AG08395 (cell line): ENCODE results near the gene SLC5A4.
A peak's percentile ranks its signal among the peaks of the same experiment; 100 is the strongest.
"Not testable (repeated sequence)": the region's sequence is repeated elsewhere in the genome, so short reads cannot be mapped to it uniquely, and the experiment has no call there.

Source experiments
- DNase-seq: peaks from one replicate; pipeline ENCODE4 v3.0.0; 2012; ENCODE audit warnings: mixed read lengths, low spot score

The SLC5A4 gene

DNA sequence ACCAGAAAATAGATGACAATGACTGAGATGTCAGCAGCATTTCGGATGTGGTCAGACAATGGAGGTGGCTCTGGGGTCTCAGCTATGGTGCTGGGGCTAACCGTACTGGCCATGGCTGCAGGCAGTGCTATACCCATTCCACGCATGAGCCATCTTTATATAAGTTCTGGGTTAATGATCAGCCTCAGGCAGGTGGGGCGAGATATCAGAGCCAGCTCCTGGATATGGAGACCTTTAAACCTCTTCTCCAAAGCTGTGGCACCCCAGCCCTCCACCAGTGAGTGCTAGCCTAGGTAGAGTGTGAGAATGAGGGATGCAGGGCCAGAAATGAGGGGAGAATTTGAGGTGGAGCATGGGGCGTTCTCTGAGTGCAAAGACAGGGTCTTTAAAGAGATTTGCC, at the start of gene SLC5A4:
Gene SLC5A4, minus strand, starts transcription at position 131 of the 400 bp plus-strand sequence. Its CDS starts 18 bp downstream, at position 113.
- no peak for DNase-seq

DNA sequence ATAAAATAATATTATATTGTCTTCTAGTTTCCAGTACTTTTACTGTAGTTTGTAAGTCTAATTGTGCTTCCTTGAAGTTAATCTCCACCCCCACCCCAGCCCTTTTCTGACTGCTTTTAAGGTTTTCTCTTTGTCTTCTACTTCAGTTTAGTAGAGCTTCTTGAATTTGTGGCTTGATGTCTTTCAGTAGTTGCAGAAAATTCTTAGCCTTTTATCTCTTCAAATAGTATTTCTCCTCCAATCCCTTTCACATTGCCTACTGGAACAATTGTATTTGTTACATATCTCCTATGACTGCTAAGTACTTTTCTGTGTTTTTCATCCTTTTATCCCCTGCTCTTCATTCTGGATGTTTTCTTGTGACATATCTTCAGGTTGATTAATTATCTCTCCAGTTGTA, 38.8 kb upstream of the SLC5A4 start:
- DNase-seq = not testable (repeated sequence)

DNA sequence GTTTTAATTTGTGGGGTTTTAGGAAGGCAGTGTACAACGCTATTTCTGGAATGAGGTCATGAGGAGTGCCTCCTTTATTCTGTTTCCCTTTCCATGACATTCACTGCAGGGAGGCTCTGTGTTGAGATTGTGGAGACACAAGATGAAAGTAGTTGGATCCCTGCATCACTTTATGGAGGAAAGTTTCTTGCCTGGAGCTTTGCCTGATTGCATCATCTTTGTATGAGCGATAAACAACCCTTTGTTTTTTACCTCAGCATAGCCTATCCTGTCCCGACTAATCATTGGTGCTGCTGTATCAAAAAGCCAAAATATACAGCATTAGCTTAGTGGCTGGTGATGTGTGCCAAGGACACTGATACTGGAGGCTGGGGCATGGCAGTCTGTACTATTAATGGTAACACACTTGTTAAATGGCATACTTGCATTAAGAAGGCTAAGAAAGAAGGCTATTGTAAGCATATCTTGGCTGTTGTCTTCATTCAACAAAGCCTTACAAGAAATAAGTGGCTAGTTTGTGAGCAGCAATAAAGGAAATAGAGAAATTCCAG, 31.2 kb upstream of the SLC5A4 start:
- DNase-seq = no peak

DNA sequence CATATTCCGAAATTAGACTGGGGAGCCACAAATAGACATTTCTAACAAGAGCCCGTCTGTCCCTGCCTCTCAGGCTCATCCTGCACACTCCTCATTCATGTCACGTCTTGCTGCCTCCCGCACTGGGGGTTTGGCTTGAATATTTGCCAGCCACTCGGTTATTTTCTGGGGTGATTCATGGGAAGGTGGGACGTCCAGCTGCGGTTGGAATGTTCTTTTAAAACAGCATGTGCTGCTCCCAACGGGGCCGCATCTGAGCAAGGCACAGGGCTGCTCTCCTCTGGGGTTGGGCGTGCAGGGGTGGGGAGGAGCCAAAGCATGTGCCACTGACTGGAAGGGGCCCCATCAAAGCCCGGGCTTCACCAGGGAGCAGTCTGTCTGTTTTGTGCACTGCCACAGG, 25.9 kb upstream of the SLC5A4 start:
- DNase-seq = peak; percentile 3

DNA sequence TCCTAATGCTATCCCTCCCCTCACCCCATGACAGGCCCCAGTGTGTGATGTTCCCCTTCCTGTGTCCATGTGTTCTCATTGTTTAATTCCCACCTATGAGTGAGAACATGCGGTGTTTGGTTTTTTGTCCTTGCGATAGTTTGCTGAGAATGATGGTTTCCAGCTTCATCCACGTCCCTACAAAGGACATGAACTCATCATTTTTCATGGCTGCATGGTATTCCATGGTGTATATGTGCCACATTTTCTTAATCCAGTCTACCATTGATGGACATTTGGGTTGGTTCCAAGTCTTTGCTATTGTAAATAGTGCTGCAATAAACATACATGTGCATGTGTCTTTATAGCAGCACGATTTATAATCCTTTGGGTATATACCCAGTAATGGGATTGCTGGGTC, 20.2 kb upstream of the SLC5A4 start:
- not testable (repeated sequence) for DNase-seq

DNA sequence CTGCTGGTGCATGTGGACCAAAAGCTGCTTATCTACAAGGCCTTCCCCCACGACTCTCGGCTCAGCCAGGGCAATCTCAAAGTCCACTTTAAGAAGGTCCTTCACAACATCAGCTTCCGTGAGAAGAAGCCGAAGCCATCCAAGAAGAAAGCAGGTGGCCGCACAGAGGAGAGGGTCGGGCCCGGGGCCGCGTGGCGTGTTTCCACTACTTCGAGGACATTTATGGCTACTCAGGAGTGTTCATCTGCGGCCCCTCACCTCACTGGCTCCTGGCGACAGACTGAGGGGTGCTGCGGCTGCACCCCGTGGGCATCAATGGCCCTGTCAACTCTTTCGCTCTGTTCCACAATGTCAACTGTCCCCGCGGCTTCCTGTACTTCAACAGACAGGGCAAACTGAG, 16.2 kb upstream of the SLC5A4 start:
- no peak for DNase-seq

DNA sequence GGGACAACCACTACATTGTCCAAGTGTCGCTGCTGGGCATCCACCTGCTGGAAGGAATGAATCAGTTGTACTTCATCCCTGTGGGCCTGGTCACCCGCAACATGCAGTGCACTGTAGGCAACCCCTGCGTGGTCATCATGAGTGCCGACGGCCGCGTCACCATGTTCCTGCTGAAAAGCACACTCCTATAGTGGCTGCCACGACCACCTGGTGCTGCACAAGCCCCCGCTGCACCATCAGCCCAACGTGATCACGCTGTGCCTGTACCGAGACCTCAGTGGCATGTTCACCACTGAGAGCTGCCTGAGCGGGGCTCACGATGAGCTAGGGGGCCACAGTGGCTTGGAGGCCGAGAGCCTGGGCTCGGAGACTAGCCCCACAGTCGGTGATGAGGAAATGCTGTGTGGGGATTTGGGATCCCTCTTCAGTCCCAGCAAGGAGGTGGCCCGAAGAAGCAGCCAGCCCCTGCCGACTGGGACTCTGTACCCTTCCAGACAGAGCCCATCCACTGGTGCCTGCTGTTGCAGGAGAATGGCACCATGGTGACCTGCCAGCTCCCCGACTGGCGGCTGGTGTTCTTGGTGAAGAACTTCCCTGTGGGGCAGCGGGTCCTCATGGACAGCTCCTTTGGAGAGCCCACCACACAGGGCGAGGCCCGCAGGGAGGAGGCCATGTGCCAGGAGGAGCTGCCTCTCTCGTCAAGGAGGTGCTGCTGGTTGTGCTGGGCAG, 15.7 kb upstream of the SLC5A4 start:
- no peak for DNase-seq

DNA sequence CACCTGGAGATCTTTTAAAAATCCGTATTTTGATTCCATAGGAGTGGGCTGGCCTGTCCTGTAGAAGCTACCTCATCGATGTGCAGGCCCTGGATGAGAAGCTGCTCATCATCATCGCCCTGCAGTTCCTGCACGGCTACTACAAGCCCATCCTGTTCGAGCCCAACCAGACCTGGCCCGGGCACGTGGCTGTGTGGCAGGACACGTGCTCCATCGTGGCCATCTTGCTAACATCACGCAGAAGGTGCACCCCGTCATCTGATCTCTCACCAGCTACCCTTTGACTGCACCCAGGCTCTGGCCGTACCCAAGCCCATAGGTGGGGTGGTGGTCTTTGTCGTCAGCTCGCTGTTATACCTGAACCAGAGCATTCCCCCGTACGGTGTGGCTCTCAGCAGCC, 14.2 kb upstream of the SLC5A4 start:
- no peak for DNase-seq

DNA sequence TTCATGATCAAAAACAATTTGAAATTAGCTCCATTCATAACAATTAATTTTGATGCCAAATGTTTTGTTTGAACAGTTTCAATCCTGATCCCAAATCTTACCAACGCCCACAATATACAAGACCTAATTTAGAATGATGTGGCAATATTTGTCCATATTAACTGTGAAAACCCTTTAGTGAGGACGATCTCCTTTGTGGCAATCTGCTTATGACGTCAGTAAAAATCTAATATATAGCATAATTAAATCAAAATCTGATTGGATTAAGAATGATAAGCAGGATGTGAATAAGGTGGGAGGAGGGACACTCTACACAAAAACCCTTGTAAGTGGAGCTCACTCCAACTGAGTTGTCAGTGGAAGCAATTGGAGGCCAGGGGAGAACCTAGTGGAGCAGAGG, 11.9 kb upstream of the SLC5A4 start:
- DNase-seq = no peak

DNA sequence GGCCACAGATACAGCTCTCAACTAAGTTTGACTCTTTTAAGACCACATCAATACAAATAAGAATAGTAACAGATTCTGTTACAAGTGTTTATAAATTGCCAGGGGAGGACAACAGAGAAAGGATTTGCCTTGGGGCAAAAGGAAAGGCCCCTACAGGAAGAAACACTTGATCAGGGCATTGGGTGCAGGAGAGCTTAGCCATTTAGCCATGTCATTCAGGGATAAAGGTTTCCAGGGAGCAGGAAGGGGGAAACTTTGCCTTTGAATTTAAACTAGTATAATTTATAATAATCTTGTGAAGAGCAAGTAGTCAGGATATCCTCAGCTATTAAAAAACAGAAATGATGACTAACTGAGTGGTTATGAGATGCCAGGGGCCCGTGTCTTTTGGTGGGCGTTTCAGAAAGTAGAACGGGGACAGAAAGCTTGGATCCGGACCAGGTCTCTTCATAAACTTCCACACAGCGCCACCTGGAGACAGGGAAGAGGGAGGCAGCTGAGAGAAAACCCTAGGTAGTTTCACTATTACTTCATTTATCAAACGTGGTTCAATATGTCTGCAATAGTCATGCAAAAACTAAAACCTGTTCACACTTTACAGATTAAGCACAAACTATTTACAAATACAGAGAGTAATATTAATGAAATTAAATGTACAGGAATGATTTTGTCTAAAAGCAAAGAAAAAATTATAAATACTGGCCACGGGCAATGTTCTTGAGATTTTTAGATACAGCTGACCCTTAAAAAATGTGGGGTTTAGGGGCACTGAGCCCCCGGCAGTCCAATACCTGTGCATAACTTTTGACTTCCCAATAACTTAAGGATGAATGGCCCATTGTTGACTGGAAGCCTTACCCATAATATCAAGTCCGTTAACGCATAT, 11.0 kb upstream of the SLC5A4 start:
- peak; percentile 78 for DNase-seq

DNA sequence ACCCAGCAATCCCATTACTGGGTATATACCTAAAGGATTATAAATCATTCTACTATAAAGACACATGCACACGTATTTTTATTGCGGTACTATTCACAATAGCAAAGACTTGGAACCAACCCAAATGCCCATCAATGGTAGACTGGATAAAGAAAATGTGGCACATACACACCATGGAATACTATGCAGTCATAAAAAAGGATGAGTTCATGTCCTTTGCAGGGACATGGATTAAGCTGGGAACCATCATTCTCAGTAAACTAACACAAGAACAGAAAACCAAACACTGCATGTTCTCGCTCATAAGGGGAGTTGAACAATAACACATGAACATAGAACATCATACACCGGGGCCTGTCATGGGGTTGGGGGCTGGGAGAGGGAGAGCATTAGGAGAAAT, 8.5 kb upstream of the SLC5A4 start:
- not testable (repeated sequence) for DNase-seq

DNA sequence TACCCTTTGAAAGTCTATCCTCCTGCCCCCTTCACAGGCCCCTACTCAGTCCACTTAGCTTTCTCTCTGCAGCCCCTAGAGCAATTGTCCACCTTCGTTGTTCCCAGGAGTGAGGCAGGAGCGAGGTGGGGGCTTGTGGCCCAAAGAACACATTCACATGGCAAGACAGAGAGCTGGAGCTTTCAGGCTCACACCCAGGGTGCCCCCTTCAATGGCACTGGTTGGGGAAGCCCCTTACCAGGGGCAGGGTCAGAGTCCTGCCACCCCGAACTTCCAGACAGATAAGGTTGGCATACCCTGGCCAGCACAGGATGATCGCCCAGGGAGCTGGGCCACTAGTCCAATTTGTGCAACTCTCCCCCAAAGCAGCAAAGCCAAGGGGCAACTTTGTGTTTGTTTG, 6.2 kb upstream of the SLC5A4 start:
- no peak for DNase-seq

DNA sequence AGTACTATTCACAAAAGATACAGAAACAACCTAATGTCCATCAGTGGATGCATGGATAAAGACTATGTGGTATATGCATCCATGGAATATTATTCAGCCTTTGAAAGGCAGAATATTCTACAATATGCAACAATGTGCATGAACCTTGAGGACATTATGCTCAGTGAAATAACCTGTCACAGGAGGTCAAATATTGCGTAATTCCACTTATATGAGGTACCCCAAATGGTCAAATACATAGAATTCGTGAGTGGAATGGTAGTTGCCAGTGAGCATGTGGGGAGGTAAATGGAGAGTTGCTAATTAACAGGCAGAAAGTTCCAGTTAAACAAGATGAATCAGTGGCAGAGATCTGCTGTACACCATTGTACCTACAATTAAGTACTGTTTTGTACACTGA, 3.6 kb upstream of the SLC5A4 start:
- DNase-seq = no peak

DNA sequence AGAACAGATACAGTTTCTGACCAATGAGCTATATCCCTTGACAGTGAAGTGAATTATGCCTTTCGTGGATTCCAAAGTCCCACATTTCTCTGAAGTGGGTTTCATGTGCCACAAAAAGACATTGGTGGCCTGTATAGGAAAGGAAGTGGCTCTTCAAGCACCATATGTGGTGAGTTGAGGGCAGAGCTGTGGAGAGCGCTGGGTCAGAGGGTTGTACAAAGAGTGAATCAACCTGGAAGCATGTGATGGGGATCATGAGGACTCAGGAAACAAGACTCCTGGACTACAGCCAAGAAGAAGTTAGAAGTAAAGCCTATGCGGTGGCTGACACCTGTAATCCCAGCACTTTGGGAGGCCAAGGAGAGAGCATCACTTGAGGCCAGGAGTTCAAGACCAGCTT, 579 bp upstream of the SLC5A4 start:
- no peak for DNase-seq

DNA sequence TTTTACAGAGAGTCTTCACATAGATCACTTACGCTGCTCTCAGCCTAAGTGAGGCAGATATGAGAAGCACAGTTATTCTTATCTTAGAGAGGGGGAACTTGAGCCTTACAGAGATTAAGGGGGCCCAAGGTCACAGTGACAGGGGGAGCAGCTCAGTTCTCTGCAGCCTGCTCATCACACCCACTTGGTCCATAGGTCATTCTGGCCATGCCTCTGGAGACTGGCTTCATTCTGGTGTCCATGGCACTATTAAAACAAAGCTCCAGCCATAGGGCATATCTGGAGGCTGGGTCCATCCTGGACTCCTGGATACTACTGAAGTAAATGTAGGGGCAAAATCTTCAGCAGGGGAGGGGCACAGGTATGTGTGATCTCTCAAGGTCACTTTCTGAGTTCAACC, 5.9 kb downstream of the SLC5A4 start:
- no peak for DNase-seq

DNA sequence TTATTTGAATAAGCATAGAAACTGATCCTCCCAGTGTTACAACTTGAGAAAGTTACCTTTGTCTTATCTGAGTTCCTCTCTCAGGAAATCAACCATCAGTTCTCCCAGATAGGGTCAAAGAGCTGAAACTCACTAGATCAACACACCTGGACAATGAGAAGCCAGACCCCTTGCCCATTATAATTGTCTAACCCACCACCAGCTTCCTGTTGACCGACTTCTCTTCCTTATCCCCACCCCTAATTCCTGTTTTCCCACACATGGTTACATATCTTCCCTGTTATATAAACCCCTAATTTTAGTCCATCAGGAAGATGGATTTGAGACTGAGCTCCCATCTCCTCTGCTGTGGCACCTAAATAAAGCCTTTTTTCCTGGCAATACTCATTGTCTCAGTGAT, 6.9 kb downstream of the SLC5A4 start:
- DNase-seq = no peak

DNA sequence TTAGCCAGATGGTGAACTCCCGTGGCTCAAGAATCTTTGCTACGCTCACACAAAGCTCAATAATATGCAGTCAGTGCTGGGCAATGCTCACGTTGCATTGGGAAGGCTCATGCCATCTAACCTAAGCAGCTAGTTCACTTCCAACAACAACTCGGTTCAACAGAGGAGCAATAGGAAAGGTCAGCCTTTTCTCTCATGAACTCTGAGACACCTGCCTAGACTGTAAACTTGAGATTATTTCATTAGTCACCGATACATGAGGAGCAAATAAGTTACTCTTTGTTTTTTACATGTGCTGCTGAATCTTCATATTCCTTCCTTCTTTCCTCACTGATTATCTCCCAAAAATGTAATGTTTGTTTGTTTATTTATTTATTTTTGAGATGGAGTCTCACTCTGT, 9.0 kb downstream of the SLC5A4 start:
- no peak for DNase-seq

DNA sequence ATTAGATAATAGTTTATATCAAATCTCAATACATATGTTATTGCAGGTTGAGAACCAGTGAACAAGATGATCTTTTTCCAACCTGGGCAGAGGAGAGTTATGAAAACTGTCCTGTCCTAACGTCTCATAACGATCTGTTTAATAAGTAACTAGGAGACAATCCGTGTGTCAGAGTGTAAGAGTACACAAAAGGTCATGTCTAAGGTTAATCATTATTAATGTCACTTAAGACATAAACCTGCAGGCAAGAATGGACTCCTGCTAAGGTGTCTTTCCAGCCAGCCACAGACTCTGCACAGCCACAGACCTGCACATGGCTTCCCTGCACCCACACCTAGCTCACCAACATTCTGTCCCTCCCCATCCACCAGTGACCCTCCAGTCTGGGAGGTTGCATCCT, 10.1 kb downstream of the SLC5A4 start:
- DNase-seq = no peak

DNA sequence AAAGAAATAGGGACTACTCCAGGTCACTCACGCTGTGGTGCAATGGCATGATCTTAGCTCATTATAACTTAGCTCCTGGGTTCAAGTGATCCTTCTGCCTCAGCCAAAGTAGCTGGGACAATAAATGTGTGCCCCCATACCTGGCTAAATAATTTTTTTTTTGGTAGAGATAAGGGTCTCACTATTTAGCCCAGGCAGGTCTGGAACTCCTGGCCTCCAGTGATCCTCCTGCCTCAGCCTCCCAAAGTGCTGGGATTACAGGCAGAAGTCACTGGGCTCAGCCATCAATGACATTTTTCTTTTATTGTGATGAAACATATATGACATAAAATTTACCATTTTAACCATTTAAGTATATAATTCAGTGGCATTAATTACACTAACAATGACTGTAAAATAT, 10.6 kb downstream of the SLC5A4 start:
- DNase-seq = no peak

DNA sequence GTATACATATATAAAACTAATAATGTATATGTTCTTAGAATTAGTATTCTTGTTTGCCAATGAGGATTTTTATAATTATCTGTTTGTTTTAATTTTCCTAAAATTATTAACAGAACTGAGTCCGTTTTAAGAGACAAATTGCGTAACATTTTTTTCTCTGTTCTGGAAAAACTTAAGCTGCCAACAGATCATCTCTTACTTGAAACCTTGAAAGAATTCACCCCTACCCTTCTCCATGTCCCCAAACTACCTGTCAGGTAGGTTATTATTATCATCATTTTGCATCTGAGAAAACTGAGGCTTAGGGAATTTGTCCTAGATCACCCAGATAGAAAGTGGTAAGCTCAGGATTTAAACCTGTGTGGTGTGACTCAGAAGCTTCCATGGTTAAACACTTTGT, 14.7 kb downstream of the SLC5A4 start:
- DNase-seq = no peak

DNA sequence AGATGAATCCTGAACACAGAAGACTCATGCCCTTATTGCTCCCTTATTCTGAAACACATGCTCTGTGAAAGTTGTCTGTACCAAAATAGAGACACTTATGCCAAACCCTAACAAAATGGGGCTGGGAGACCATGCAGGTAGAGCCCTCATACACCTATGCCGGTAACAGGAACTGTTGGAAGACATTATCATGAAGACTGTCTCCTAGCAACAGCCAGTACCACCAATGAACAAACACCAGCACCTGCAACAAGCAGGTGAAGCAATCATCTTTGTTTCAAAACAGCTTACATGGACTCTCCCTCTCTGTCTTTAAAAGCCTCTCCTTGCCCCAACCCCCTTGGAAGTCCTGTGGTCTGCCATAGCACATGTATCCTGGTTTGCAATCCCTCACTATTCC, 17.2 kb downstream of the SLC5A4 start:
- DNase-seq = no peak

DNA sequence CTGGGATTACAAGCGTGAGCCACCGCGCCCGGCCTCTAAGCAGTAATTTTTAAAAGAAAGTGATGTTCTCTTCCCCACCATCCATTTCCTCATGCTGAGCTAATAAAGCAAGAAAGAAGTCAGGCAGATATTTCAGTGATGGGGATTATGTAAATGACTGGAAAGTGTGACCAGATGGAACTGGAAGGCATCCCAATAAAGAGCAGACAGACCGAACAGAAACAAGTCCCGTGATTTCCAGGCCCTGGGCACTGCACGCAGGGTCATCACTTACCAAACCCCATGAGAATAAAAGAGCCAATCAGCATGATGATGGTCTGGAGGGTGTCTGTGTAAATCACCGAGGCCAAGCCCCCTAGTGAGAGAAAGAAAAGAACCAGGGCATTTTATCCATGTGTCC, 18.2 kb downstream of the SLC5A4 start:
- no peak for DNase-seq

DNA sequence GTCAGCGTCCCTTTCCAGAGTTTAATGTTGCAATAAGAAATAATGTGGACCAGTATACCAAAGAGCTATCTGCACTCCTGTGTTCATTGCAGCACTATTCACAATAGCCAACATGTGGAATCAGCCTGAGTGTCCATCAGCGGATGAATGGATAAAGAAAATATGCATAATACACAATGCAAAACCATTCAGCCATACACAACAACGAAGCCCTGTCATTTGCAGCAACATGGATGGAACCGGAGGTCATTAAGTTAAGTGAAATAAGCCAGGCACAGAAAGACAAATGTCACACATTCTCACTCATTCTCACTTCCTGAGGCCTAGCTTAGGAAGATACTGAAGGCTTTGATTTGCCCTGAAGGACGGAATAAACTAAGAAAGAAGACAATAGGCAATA, 22.1 kb downstream of the SLC5A4 start:
- no peak for DNase-seq
